Liver (tissue), 9 donors: ENCODE results near the gene C16orf78. TPM values are rescaled to one million over a fixed set of nuclear protein-coding genes. Genes with fewer than 3 reads are reported as not detected.

Experiments used
- DNase-seq: peaks from one replicate; pipeline ENCODE4 v3.0.0-alpha.2; 2017; ENCODE audit warnings: low spot score
- H3K27ac ChIP-seq, 2 donors: one replicate each; pipeline ENCODE4 v1.7.0; 2013; ENCODE audit warnings: inconsistent platforms in 2 of 2, low read length in 2 of 2, control low read depth in 1 of 2, low read depth in 1 of 2, mild to moderate bottlenecking in 1 of 2
- H3K27me3 ChIP-seq, 4 donors: one replicate each; pipeline versions ENCODE4 v1.6.1 to v1.7.0; 2013; ENCODE audit warnings: low read length in 3 of 4, inconsistent platforms in 1 of 4, mild to moderate bottlenecking in 1 of 4, moderate library complexity in 1 of 4; ENCODE audit not compliant: control insufficient read depth in 4 of 4, insufficient read depth in 4 of 4
- H3K36me3 ChIP-seq, 4 donors: one replicate each; pipeline versions ENCODE4 v1.6.1 to v1.7.0; 2013; ENCODE audit warnings: low read length in 3 of 4, mild to moderate bottlenecking in 3 of 4, low read depth in 1 of 4, moderate library complexity in 1 of 4; ENCODE audit not compliant: control insufficient read depth in 4 of 4, insufficient read depth in 3 of 4
- H3K4me1 ChIP-seq, 4 donors: one replicate each; pipeline versions ENCODE4 v1.6.1 to v1.7.0; 2013; ENCODE audit warnings: low read length in 3 of 4, mild to moderate bottlenecking in 3 of 4, moderate library complexity in 1 of 4; ENCODE audit not compliant: control insufficient read depth in 4 of 4, insufficient read depth in 4 of 4
- H3K4me3 ChIP-seq, 3 donors: one replicate each; pipeline versions ENCODE4 v1.6.1 to v1.7.0; 2013; ENCODE audit warnings: low read length in 3 of 3, control low read depth in 1 of 3, low read depth in 1 of 3, mild to moderate bottlenecking in 1 of 3
- H3K9ac ChIP-seq, 2 donors: one replicate each; pipeline ENCODE4 v1.7.0; 2013; ENCODE audit warnings: low read length in 2 of 2, mild to moderate bottlenecking in 2 of 2, moderate library complexity in 2 of 2, control low read depth in 1 of 2, low read depth in 1 of 2
- H3K9me3 ChIP-seq, 4 donors: one replicate each; pipeline versions ENCODE4 v1.6.1 to v1.7.0; 2013; ENCODE audit warnings: low read length in 3 of 4; ENCODE audit not compliant: control insufficient read depth in 4 of 4
- EGR1 ChIP-seq, 2 donors: IDR thresholded peaks; 2 replicates each; pipeline ENCODE4 v1.6.1; 2016 to 2018; ENCODE audit warnings: antibody characterized with exemption in 2 of 2, low read depth in 2 of 2
- FOXA1 ChIP-seq: IDR thresholded peaks from 2 replicates; pipeline ENCODE4 v1.6.1; 2016; ENCODE audit warnings: antibody characterized with exemption
- FOXA2 ChIP-seq: IDR thresholded peaks from 2 replicates; pipeline ENCODE4 v1.6.1; 2016; ENCODE audit warnings: antibody characterized with exemption
- GABPA ChIP-seq, 2 donors: IDR thresholded peaks in 1 of 2; conservative IDR thresholded peaks in 1 of 2; 2 replicates each; pipeline ENCODE4 v1.6.1; 2016; ENCODE audit warnings: antibody characterized with exemption in 2 of 2, mild to moderate bottlenecking in 1 of 2, moderate library complexity in 1 of 2
- HNF4G ChIP-seq: IDR thresholded peaks from 2 replicates; pipeline ENCODE4 v1.6.1; 2016; ENCODE audit warnings: antibody characterized with exemption
- NR2F2 ChIP-seq: IDR thresholded peaks from 2 replicates; pipeline ENCODE4 v1.6.1; 2016; ENCODE audit warnings: antibody characterized with exemption
- RAD21 ChIP-seq, 2 donors: IDR thresholded peaks; 2 replicates each; pipeline ENCODE4 v1.6.1; 2016; ENCODE audit warnings: antibody characterized with exemption in 2 of 2, mild to moderate bottlenecking in 2 of 2
- RXRA ChIP-seq, 2 donors: IDR thresholded peaks; 2 replicates each; pipeline ENCODE4 v1.6.1; 2017 to 2018; ENCODE audit warnings: antibody characterized with exemption in 2 of 2, mild to moderate bottlenecking in 1 of 2
- SP1 ChIP-seq: IDR thresholded peaks from 2 replicates; pipeline ENCODE4 v1.6.1; 2018; ENCODE audit warnings: antibody characterized with exemption, mild to moderate bottlenecking
- TAF1 ChIP-seq: conservative IDR thresholded peaks from 2 replicates; pipeline ENCODE4 v1.6.1; 2016; ENCODE audit warnings: antibody characterized with exemption, mild to moderate bottlenecking
- WGBS: extraction: QIAGEN DNeasy Blood & Tissue Kit; methylation state at CpG from one replicate; pipeline ENCODE4 v1.1.7; 2013; 5-methylcytosine and 5-hydroxymethylcytosine counted together
- polyA plus RNA-seq, 2 donors: library from polyadenylated mRNA; stranded (reverse) in 1 of 2; unstranded in 1 of 2; fragments of 200-250 nt in 1 of 2; fragments of >200 nt in 1 of 2; fragmentation: Nextera tagmentation in 1 of 2; extraction: Ambion mirVana in 1 of 2; gene quantifications; one replicate each; pipeline versions ENCODE4 v1.2.1 to v1.2.3, GENCODE V29; 2013 to 2015
- total RNA-seq, 2 donors: library from RNA; depleted of rRNA; stranded (reverse); fragments of >200 nt; gene quantifications; one replicate each; pipeline ENCODE4 v1.2.3, GENCODE V29; 2014
- TF ChIP-seq, protein P1 (sequence below): IDR thresholded peaks from 2 replicates; pipeline ENCODE4 v1.6.1; 2016; ENCODE audit warnings: antibody characterized with exemption
- TF ChIP-seq, protein P2 (sequence below): IDR thresholded peaks from 2 replicates; pipeline ENCODE4 v1.6.1; 2016; ENCODE audit warnings: antibody characterized with exemption
- TF ChIP-seq, protein P3 (sequence below): IDR thresholded peaks from 2 replicates; pipeline ENCODE4 v1.6.1; 2016; ENCODE audit warnings: antibody characterized with exemption, mild to moderate bottlenecking
- TF ChIP-seq, protein P4 (sequence below): fragments of 150-350 bp; IDR thresholded peaks from 2 replicates; pipeline ENCODE4 v1.5.1; 2017; ENCODE audit warnings: improper control_type of control experiment, low read depth, low read length; ENCODE audit not compliant: missing input control
- donor health status: healthy.
- donor health status: healthy.
- donor health status: healthy.
- donor health status: healthy.
- donor health status: healthy.

Gene C16orf78
- total and polyA plus RNA-seq, 4 donors: not detected

DNA sequence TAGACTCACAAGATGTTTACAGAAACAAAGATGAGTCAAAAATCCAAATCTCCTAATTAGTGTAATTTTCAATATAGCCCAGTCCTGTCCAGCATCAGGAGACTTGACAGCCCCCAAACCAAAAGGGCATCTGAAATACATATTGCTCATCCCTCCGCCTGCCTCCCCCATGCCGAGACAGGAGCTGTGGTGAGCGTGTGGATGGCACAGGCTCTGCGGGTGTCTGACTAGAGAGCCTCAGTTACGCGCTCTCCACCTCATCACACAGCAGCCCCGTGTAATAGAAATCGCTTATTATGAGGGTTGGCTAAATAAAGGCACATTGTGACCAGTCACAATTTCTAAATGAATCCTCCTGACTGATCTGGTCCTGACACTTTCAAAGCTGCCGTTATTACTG is 48.9 kb upstream of the C16orf78 start:
- Histone ChIP-seq H3K9ac (no peak overlapping the region), H3K4me3 (no peak overlapping the region), H3K27ac (no peak overlapping the region), H3K27me3 (peaks cover 0 to 4% (median 1%) of the 10 kb centered on the region in 4 donors), H3K36me3 (no peaks in the 10 kb centered on the region), H3K4me1 (no peaks in the 10 kb centered on the region), H3K9me3 (peaks cover 0 to 2% (median 0%) of the 10 kb centered on the region in 4 donors)
- 85% methylated on average over 9 of the region's 9 CpGs for WGBS
- TF ChIP-seq, protein P1, sequence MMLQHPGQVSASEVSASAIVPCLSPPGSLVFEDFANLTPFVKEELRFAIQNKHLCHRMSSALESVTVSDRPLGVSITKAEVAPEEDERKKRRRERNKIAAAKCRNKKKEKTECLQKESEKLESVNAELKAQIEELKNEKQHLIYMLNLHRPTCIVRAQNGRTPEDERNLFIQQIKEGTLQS: no peak
- TF ChIP-seq FOXA1: no peak
- no peak for TF ChIP-seq RAD21 (IDR thresholded peaks at IDR 0.05)
- TF ChIP-seq, protein P2, sequence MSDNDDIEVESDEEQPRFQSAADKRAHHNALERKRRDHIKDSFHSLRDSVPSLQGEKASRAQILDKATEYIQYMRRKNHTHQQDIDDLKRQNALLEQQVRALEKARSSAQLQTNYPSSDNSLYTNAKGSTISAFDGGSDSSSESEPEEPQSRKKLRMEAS: no peak
- TF ChIP-seq RXRA (IDR thresholded peaks at IDR 0.05): no peak
- no peak for TF ChIP-seq SP1
- DNase-seq: no peak

DNA sequence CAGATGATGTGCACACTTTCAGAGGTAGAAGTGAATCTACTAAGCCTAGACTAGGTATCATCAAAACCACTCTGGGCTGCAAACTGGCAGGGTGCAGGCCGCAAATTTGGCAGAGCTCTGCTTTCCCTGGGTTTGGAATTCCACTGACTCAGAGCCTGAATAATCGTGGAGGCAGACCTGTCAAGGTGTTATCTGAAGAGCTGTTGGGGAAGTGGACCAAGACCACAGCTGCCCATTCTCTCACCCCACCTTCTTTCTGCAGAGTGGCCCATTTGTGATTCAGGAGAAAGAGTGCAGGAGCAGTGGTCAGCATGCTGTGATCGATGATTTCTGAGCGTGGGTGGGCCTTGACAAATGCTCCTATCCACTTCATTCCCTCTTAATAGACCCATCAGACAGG is 46.1 kb upstream of the C16orf78 start:
- no peak for DNase-seq
- 72% methylated on average over 4 of the region's 4 CpGs for WGBS
- H3K9ac ChIP-seq: no peak overlapping the region
- TF ChIP-seq FOXA1: no peak
- TF ChIP-seq, protein P1: no peak
- TF ChIP-seq, protein P3, sequence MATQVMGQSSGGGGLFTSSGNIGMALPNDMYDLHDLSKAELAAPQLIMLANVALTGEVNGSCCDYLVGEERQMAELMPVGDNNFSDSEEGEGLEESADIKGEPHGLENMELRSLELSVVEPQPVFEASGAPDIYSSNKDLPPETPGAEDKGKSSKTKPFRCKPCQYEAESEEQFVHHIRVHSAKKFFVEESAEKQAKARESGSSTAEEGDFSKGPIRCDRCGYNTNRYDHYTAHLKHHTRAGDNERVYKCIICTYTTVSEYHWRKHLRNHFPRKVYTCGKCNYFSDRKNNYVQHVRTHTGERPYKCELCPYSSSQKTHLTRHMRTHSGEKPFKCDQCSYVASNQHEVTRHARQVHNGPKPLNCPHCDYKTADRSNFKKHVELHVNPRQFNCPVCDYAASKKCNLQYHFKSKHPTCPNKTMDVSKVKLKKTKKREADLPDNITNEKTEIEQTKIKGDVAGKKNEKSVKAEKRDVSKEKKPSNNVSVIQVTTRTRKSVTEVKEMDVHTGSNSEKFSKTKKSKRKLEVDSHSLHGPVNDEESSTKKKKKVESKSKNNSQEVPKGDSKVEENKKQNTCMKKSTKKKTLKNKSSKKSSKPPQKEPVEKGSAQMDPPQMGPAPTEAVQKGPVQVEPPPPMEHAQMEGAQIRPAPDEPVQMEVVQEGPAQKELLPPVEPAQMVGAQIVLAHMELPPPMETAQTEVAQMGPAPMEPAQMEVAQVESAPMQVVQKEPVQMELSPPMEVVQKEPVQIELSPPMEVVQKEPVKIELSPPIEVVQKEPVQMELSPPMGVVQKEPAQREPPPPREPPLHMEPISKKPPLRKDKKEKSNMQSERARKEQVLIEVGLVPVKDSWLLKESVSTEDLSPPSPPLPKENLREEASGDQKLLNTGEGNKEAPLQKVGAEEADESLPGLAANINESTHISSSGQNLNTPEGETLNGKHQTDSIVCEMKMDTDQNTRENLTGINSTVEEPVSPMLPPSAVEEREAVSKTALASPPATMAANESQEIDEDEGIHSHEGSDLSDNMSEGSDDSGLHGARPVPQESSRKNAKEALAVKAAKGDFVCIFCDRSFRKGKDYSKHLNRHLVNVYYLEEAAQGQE: no peak
- no peak for TF ChIP-seq GABPA (IDR thresholded peaks at IDR 0.05 in 1 of 2, conservative IDR thresholded peaks at IDR 0.05 in 1 of 2)
- TF ChIP-seq HNF4G: no peak
- TF ChIP-seq NR2F2: no peak
- TF ChIP-seq FOXA2: no peak
- no peak for TF ChIP-seq RAD21 (IDR thresholded peaks at IDR 0.05)
- no peak for TF ChIP-seq TAF1
- TF ChIP-seq EGR1 (IDR thresholded peaks at IDR 0.05; ENCODE audit: low read depth in 2 of 2): no peak
- TF ChIP-seq, protein P4, sequence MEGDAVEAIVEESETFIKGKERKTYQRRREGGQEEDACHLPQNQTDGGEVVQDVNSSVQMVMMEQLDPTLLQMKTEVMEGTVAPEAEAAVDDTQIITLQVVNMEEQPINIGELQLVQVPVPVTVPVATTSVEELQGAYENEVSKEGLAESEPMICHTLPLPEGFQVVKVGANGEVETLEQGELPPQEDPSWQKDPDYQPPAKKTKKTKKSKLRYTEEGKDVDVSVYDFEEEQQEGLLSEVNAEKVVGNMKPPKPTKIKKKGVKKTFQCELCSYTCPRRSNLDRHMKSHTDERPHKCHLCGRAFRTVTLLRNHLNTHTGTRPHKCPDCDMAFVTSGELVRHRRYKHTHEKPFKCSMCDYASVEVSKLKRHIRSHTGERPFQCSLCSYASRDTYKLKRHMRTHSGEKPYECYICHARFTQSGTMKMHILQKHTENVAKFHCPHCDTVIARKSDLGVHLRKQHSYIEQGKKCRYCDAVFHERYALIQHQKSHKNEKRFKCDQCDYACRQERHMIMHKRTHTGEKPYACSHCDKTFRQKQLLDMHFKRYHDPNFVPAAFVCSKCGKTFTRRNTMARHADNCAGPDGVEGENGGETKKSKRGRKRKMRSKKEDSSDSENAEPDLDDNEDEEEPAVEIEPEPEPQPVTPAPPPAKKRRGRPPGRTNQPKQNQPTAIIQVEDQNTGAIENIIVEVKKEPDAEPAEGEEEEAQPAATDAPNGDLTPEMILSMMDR: no peak
- no peak overlapping the region for H3K4me3 ChIP-seq
- H3K9me3 ChIP-seq: peaks cover 0 to 2% (median 0%) of the 10 kb centered on the region in 4 donors
- H3K36me3 ChIP-seq: no peaks in the 10 kb centered on the region
- H3K27me3 ChIP-seq: peaks cover 0 to 4% (median 1%) of the 10 kb centered on the region in 4 donors
- H3K27ac ChIP-seq: no peak overlapping the region
- H3K4me1 ChIP-seq: no peaks in the 10 kb centered on the region
